Lower lobe of right lung (tissue), 2 donors: ENCODE data around the gene MORN1. TPM values are rescaled to one million over a fixed set of nuclear protein-coding genes. Genes with fewer than 3 reads are reported as not detected.

Experiments
- ATAC-seq, 2 donors: fragments of 200-7000 bp; cut with Tn5 transposase; one replicate each; pipeline ENCODE4 v1.9.1; 2020 to 2022; ENCODE audit warnings: mild to moderate bottlenecking in 2 of 2, moderate library complexity in 2 of 2
- DNase-seq: peaks from one replicate; pipeline ENCODE4 v3.0.0-alpha.2; 2020
- H3K27ac ChIP-seq: fragments of 200-600 bp; one replicate; pipeline ENCODE4 v1.8.0; 2022
- H3K27me3 ChIP-seq: fragments of 200-600 bp; one replicate; pipeline ENCODE4 v1.8.0; 2022; ENCODE audit warnings: low read depth
- H3K36me3 ChIP-seq: fragments of 200-600 bp; one replicate; pipeline ENCODE4 v1.8.0; 2022; ENCODE audit warnings: mild to moderate bottlenecking
- H3K4me1 ChIP-seq: fragments of 200-600 bp; one replicate; pipeline ENCODE4 v1.8.0; 2022
- H3K4me3 ChIP-seq: fragments of 200-600 bp; one replicate; pipeline ENCODE4 v1.8.0; 2022; ENCODE audit warnings: mild to moderate bottlenecking
- H3K9me3 ChIP-seq: fragments of 200-600 bp; one replicate; pipeline ENCODE4 v1.8.0; 2022
- intact Hi-C: fragments of 100-400 bp; cut with DNase I; formaldehyde crosslinking; loops from one replicate; pipeline ENCODE4 v1.11.0; 2022
- total RNA-seq: library from RNA; stranded (reverse); fragmentation: NEBNext Ultra II Directional; extraction: Animal tissue kit (Norgen Biotek cat#: 25700); gene quantifications from one replicate; pipeline ENCODE4 v1.2.1, GENCODE V29; 2021
- TF ChIP-seq, protein P1 (sequence below): fragments of 200-600 bp; IDR thresholded peaks from one replicate; pipeline ENCODE4 v1.8.0; 2022; ENCODE audit warnings: antibody characterized with exemption, mild to moderate bottlenecking
- donor health status: DM: no; HTN: yes; CAD: no; lungs with severe emphysema.

The MORN1 gene
- total RNA-seq, 1 donor from 2014 or later = 13.4 TPM

DNA sequence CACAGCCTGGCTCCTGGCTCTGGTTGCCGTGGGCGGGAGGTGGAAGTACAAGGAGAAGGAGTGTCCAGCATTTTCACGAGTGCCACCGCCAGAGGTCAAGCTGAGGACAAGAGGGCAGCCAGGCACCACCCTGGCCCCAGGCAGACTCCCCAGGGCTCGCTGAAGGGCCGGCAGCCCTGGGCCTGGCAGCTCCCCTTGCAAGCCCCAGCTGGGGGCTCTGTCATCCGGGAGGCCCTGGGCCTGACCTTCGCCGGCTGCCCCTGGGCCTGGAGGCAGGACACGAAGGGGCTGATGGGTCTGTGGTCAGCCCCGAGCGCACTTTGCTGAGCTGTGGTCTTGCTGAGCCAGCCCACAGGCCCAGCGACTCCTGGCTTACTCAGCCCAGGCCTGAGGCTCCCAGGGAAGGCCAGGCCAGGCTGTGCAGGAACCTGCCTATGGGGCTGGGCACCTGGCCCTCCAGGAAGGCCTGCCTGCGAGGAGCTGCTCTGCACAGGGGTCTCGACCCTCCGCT, 74.8 kb downstream of the MORN1 start:
- intact Hi-C loops = no loop called here
- Histone ChIP-seq H3K27ac (peak overlapping the region; percentile 92), H3K36me3 (no peaks in the 10 kb centered on the region), H3K4me1 (peaks cover 65% of the 10 kb centered on the region), H3K27me3 (no peaks in the 10 kb centered on the region), H3K9me3 (no peaks in the 10 kb centered on the region), H3K4me3 (no peak overlapping the region)
- TF ChIP-seq, protein P1, sequence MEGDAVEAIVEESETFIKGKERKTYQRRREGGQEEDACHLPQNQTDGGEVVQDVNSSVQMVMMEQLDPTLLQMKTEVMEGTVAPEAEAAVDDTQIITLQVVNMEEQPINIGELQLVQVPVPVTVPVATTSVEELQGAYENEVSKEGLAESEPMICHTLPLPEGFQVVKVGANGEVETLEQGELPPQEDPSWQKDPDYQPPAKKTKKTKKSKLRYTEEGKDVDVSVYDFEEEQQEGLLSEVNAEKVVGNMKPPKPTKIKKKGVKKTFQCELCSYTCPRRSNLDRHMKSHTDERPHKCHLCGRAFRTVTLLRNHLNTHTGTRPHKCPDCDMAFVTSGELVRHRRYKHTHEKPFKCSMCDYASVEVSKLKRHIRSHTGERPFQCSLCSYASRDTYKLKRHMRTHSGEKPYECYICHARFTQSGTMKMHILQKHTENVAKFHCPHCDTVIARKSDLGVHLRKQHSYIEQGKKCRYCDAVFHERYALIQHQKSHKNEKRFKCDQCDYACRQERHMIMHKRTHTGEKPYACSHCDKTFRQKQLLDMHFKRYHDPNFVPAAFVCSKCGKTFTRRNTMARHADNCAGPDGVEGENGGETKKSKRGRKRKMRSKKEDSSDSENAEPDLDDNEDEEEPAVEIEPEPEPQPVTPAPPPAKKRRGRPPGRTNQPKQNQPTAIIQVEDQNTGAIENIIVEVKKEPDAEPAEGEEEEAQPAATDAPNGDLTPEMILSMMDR = no peak
- no peak for DNase-seq
- peak in 1 of 2 donors; percentile 0 for ATAC-seq

DNA sequence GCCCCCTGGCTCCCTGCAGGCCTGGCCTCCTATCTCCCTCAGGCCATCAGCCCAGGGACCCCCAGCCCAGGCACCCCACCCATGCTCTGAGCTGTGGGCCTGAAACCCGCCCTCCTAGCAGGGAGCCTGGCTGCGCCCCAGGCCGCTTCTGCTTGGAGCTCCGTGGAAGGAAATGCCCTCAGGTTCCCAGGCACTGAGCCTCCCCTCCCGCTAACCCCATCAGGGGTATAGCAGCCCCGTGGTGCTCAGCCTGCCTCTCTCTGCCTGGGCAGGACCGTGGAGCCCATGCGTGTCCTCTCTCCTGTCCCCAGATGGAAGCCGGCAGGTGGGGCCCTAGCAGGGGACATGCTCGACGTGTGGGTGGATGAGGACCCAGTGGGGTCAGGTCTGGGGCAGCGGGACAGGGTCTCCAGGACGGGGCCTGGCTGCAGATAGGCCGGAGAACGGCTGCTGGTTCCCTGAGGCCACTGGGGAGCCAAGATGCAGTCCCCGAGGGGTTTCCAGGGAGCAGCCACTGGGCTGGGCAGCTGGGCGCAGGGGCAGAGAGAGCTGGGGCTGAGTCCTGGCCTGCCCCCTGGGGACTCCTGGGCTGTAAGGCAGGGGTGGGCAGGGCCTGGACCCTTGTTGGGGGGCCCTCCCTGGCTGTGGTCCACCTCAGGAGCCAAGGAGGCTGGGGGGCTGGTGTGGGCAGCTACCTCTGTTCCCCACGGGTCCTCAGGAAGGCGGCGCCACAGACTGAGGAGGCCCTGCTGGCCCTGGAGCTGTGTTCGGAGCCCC, 75.5 kb downstream of the MORN1 start:
- intact Hi-C loops = no loop called here
- ATAC-seq = no peak
- peak overlapping the region; percentile 67 for H3K4me3 ChIP-seq
- peaks cover 64% of the 10 kb centered on the region for H3K4me1 ChIP-seq
- H3K36me3 ChIP-seq = no peaks in the 10 kb centered on the region
- H3K27me3 ChIP-seq = no peaks in the 10 kb centered on the region
- DNase-seq = no peak
- peak overlapping the region; percentile 92 for H3K27ac ChIP-seq
- TF ChIP-seq, protein P1 = no peak
- H3K9me3 ChIP-seq = no peaks in the 10 kb centered on the region

DNA sequence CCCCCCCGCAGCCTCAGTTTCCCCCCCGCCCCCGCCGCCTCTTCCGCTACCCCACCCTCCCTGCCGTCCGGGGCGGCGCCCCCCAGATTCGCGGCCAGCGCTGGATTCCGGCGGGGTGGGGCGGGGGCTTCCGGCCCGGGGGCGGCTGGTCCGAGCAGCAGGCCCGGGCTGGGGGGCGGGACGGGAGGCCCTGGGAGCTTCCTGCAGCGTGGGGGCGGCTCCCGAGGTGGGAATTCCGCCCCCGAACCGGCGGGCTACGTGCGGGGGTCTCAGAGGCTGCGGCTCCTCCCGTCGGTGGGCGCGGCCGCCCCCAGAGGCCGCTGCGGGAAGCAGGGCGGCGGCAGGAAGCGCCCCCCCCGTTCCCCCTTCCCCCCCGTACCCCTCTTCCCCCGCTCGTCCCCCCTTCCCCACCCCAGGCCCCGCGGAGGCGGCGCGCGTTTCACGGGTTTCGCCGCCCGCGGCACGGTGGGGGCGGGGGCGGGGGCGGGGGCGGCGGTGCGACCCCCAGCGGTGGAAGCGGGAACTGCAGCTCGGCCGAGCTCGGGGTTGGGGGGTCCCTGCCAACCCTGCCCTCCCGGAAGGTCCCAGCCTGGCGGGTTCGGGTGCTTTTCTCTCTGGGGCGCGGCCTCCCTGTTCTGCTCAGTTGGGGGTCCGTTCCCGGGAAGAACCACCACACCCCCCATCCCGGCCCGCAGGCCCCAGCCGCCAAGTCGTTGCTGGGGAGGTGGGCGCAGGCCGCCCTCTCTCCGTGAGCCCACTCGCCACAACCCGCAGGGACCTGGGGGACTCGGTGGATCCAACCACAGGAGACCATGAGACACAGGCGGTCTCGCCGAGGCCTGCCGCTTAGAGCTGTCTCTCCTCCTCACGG, 76.3 kb downstream of the MORN1 start:
- H3K36me3 ChIP-seq = no peaks in the 10 kb centered on the region
- intact Hi-C loops = no loop called here
- TF ChIP-seq, protein P1 = peak; percentile 96
- no peaks in the 10 kb centered on the region for H3K27me3 ChIP-seq
- peak overlapping the region; percentile 67 for H3K4me3 ChIP-seq
- H3K4me1 ChIP-seq = peaks cover 63% of the 10 kb centered on the region
- H3K27ac ChIP-seq = peak overlapping the region; percentile 92
- no peaks in the 10 kb centered on the region for H3K9me3 ChIP-seq
- DNase-seq (peak; percentile 76), ATAC-seq (peak; percentile 55 to 66)

DNA sequence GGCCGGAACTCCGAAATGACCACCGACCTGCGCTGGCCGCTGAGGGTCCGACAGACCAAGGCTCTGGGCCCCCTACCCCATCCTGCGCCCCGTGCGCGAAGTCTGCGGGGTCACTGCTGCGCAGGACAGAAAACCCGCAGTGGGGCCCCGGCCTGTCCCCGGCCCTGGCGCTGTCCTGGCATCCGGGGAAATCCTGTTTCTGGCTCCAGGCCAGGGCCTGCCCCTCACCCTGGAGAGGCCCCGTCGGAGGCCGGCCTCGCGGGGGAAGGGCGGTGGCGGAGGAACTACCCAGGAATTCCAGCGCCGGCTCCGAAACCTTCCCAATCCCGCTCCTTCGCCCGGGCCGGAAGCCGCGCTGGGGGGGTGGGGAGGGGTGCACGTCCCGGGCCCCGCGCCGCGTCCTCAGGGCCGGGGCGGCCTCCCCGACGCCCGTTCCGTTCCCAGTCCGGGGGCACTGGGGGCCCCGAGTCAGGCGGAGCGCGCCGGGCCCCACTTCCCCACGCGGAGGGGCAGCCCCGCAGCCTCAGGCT, 77.0 kb downstream of the MORN1 start:
- no peaks in the 10 kb centered on the region for H3K9me3 ChIP-seq
- intact Hi-C loops = no loop called here
- peak overlapping the region; percentile 67 for H3K4me3 ChIP-seq
- peaks cover under 1% of the 10 kb centered on the region for H3K36me3 ChIP-seq
- H3K27ac ChIP-seq = peak overlapping the region; percentile 92
- H3K4me1 ChIP-seq = peaks cover 61% of the 10 kb centered on the region
- ATAC-seq = peak; percentile 46 to 49
- DNase-seq = peak; percentile 79
- TF ChIP-seq, protein P1 = no peak
- H3K27me3 ChIP-seq = no peaks in the 10 kb centered on the region

DNA sequence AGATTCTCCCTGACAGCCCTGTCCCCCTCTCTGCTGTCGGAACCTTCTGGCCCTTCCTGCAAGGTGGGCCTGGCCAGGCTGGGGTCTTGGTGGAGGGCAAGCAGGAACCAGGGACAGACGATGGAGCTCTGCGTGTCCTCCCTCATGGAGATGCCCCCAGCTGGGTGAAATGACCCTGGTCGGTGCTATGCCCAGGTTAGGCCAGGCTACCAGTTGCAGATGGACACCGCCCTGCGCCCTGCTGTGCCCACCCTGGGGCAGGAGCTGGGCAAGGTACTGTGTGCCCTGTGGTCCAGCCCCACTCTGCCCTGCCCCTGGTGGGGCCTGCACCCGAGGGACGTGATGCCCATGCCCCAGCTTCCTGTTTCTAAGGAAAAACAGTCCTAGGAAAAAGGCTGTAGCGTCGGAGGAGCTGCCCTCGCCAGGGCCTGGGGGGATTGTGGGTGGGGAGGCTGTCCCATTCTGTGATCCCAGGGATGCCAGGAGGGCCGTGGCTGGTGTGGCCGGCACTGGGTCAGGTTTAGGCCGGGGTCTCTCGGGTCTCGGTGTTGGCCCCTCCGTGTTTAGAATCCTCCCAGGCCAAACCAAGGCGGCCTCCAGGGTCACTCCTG, 77.6 kb downstream of the MORN1 start:
- Histone ChIP-seq H3K27ac (peak overlapping the region; percentile 92), H3K9me3 (no peaks in the 10 kb centered on the region), H3K4me3 (peak overlapping the region; percentile 67), H3K4me1 (peaks cover 61% of the 10 kb centered on the region), H3K36me3 (peaks cover 6% of the 10 kb centered on the region), H3K27me3 (no peaks in the 10 kb centered on the region)
- intact Hi-C loops = no loop called here
- no peak for DNase-seq
- no peak for ATAC-seq
- TF ChIP-seq, protein P1 = no peak
